GM21515 (cell line): Measurements from ENCODE around the gene ASAP2.

ENCODE experiments used
- ATAC-seq: cut with Tn5 transposase; IDR thresholded peaks from one replicate; pipeline ENCODE4 v1.9.1; 2021; ENCODE audit not compliant: unreplicated experiment

ASAP2 gene

DNA sequence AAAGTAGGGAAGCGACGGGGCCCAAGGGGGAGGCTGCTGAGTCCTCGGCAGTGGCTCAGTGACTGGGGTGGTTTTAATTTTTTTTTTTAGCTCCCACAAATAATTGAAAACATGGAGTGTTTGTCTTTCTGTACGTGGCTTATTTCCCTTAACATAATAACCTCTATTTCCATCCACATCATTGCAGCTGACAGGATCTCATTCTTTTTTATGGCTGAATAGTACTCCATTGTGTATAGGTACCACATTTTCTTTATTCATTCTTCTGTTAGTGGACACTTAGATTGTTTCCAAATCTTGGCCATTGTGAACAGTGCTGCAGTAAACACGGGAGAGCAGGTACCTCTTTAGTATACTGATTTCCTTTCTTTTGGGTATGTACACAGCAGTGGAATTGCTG, 65.1 kb downstream of the ASAP2 start:
- no peak for ATAC-seq

- no peak for ATAC-seq
These were observed 67.0 kb downstream of the ASAP2 start for GRCh38 chr2:9273486-9274130.

GRCh38 chr2:9274701-9275343, 68.2 kb downstream of the ASAP2 start:
- no peak for ATAC-seq

- no peak for ATAC-seq
These were observed 68.8 kb downstream of the ASAP2 start for GRCh38 chr2:9275399-9275798.

GRCh38 chr2:9276074-9276473, 69.5 kb downstream of the ASAP2 start:
- ATAC-seq, result no peak

DNA sequence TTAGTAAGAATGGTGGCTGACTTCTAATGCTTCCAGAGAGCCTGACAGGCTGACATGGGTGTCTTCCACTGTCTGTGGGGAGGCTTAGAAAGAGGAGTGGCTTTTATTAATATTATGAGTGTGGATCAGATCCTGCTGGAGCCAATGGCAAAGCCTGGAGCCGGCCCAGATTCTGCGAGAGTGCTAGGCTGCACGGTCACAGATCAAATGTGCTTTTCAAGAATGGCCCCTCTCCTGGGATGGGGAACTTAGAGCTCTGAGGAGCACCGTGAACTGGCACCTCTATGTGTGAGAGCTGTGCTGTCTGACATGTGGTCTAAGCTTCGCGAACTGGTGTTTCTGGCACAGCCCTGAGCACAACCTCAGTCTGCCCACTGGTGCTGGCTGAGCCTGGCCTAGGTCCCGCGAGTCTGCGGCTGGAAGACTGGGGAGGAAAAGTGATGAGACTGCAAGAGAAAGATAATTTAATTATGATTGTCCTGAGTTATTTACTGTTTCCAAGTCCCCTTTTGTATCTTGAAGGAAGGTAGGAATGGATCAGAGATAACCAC, 70.4 kb downstream of the ASAP2 start:
- ATAC-seq, result no peak

DNA sequence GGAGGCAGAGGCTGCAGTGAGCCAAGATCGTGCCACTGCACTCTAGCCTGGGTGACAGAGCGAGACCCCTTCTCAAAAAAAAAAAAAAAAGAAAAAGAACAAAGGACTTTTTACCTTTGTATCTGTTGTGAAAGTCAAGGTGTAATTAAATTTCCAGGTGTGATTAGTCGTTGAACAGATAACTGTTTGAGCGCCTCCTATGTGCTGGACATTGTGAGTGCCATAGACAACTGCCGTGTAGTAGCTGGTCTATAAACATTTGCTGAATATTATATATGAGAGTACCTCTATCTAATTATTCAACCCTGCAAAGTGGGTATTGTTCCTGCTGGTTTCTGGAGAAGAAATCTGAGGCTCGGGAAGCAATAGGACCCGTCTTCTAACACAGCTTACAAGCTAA, 71.8 kb downstream of the ASAP2 start:
- no peak for ATAC-seq

GRCh38 chr2:9279426-9279825, 72.8 kb downstream of the ASAP2 start:
- ATAC-seq, result no peak

- no peak for ATAC-seq
These were observed 73.6 kb downstream of the ASAP2 start for GRCh38 chr2:9280224-9280623.

DNA sequence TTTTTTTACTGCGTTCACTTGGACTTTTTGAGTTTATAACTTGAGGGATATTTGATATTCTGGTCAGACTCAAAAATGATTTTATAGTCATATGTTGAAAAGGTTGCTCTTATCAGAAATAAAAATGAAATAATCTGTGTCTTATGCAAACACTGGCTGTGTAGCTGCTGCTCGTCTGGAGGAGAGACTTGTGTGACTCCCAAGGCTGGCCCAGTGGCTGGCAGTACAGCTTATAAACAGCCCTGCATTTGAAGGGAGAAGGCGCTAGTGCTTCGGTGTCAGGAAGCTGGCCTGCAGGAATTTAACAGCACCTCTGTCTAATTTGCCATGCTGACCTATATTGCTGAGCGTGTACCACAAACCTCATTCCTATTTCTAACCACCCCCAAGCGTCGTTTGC, 74.5 kb downstream of the ASAP2 start:
- no peak for ATAC-seq

DNA sequence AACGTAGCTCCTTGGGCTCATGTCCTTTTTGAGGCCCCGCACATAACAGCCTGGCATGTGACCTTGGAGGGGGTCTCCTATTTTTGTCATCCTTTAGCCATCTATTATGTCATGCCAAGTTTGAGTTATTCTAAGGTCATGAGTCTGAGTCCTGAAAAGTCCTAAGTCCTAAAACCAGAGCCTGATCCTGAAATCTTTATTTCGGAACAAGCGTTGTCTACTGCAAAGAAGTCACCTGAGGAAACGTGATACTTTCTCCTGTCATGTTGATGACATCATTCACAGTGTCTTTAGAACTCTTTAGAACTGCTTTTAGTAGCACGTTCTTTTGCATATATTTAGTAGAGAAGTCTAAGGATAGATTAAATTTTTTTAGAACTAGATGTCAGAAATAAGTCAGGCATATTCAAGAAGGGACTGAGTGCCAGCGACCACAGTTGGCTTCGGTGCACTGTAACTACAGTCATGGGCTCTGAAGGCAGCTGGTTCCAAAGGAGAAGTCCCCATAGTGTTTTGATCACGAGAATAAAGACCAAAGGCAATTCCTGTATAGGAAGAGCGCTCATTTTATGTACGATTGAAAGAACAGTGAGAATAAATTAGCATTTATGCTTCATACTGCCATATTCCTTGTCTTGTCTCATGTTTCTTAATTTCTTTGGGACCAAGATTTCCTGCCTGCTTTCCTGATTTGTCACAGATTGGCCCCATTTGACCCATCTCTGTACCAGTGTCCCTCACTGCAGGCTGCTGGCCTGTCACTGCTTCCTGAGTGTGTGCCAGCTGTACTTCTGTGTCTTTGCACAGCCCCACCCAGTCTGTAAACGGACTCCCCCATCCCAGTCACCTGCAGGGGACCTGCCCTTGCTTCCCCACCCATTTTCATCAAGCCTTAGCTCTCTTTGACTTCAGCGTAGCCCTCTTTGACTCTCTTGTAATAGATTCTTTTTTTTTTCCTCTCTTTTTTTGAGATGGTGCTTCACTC, 75.8 kb downstream of the ASAP2 start:
- no peak for ATAC-seq

GRCh38 chr2:9284521-9285297, 78.1 kb downstream of the ASAP2 start:
- ATAC-seq, result no peak

DNA sequence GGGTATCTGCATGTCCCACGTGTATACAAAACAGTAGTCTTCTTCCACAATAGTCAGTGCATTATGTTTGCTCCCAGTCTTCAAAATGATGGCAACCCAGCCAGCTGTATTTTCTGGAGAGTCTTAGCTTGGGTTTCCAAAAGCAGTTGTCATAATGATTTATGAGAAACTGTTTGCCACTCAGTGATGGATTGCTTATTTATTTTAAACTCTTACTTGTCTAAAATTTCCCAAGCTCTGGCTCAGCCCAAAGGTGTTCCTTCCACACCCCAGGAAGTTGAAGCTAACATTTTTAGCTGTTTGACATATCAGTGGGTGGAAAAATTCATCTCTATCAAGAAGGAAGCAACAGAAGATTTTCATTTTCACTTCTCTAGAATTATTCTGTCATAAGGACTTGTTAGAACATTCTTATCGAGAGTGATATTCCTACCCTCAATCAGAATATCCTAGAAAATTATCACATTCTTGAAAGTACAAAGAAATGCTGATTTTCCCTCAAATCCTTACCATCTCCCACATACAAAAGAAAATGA, 78.8 kb downstream of the ASAP2 start:
- no peak for ATAC-seq

GRCh38 chr2:9285921-9286320, 79.3 kb downstream of the ASAP2 start:
- no peak for ATAC-seq

DNA sequence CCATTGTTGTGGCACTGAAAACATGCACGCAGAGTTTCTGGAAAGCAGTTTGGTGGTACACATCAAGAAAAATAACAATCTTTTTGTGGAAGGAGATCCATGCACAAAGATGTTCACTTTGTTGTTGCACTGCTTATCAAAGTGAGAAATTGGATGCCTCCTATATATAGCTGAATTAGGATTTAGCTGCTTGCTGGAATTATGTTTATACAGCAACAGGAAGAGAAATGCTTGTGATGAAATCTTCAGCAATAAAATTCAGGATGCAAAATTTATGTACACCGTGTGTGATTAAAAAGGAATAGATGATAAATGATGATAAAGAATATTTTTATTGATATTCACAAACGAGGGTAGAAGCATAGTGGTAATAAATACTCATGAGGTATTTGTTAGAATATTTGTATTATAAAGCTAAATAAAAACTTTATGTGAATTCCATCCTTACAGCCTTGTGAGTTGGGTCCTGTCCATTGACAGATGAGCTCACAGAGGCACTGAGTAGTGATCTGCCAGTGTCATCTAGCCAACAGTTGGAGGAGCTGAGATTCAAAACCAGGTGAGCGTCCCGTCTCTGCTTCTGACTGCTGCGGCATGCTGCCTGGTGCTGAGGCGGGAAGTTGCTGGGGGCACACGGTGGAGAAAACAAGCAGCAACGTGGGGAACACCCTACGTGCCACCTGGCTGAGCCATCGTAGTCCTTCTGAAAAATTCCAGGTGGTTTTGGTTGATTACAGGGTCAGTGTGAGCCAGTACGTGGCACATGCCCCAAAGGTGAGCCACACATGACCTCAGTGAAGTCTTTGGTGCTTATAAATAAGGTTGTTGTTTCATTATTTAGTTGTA, 80.2 kb downstream of the ASAP2 start:
- ATAC-seq, result no peak

GRCh38 chr2:9287400-9288045, 80.9 kb downstream of the ASAP2 start:
- no peak for ATAC-seq

GRCh38 chr2:9288233-9288632, 81.6 kb downstream of the ASAP2 start:
- no peak for ATAC-seq

- ATAC-seq, result no peak
These were observed 82.2 kb downstream of the ASAP2 start for GRCh38 chr2:9288681-9289338.

- no peak for ATAC-seq
These were observed 84.7 kb downstream of the ASAP2 start for GRCh38 chr2:9291331-9291730.
